Upper lobe of left lung (tissue), 4 donors: ENCODE measurements around the gene SPATA31C2.

Experiments used
- CTCF ChIP-seq, 6 experiments: fragments of 450-650 bp in 4 of 6; fragments of 200-600 bp in 2 of 6; sonication (generic) in 2 of 6; IDR thresholded peaks; one replicate each; pipeline ENCODE4 v1.5.1; 2016 to 2019; ENCODE audit warnings: antibody characterized with exemption in 6 of 6
- EP300 ChIP-seq, 4 donors: sonication (generic); formaldehyde crosslinking; IDR thresholded peaks; one replicate each; pipeline ENCODE4 v1.5.1; 2017; ENCODE audit warnings: antibody characterized with exemption in 4 of 4, control low read depth in 2 of 4
- POLR2A ChIP-seq, 4 donors: fragments of 450-650 bp; IDR thresholded peaks; one replicate each; pipeline ENCODE4 v1.5.1; 2016 to 2017; ENCODE audit warnings: antibody characterized with exemption in 4 of 4, mild to moderate bottlenecking in 2 of 4
- POLR2AphosphoS5 ChIP-seq, 2 donors: sonication (generic); formaldehyde crosslinking; IDR thresholded peaks; one replicate each; pipeline ENCODE4 v1.5.1; 2017; ENCODE audit warnings: antibody characterized with exemption in 2 of 2

- no peak for TF ChIP-seq CTCF (IDR thresholded peaks at IDR 0.05)
- TF ChIP-seq POLR2A (IDR thresholded peaks at IDR 0.05): no peak
- TF ChIP-seq POLR2AphosphoS5 (IDR thresholded peaks at IDR 0.05): no peak
- no peak for TF ChIP-seq EP300 (IDR thresholded peaks at IDR 0.05)
Measured at GRCh38 chr9:88174324-88174723, 36.0 kb upstream of the SPATA31C2 start.
